Mesodermal cell (in vitro differentiated cells): ENCODE results near the gene ADARB2.

ENCODE experiments used
- H3K27ac ChIP-seq: 2 replicates; pipeline ENCODE4 v1.7.0; 2013; ENCODE audit warnings: mild to moderate bottlenecking, low read depth, low read length, moderate library complexity; ENCODE audit not compliant: severe bottlenecking
- H3K36me3 ChIP-seq: 2 replicates; pipeline ENCODE4 v1.7.1; 2013; ENCODE audit warnings: mild to moderate bottlenecking, low read length, moderate library complexity; ENCODE audit not compliant: control insufficient read depth, insufficient read depth
- H3K4me1 ChIP-seq: one replicate; pipeline ENCODE4 v1.7.1; 2013; ENCODE audit warnings: mild to moderate bottlenecking, low read length; ENCODE audit not compliant: insufficient read depth, control insufficient read depth, poor library complexity, severe bottlenecking
- H3K4me3 ChIP-seq: 2 replicates; pipeline ENCODE4 v1.7.0; 2013; ENCODE audit warnings: low read length, control low read depth, mild to moderate bottlenecking; ENCODE audit not compliant: insufficient read depth, poor library complexity, severe bottlenecking; ENCODE audit errors: extremely low read depth
- H3K9me3 ChIP-seq: 2 replicates; pipeline ENCODE4 v1.7.1; 2013; ENCODE audit warnings: mild to moderate bottlenecking, low read length, moderate library complexity; ENCODE audit not compliant: control insufficient read depth
- WGBS, 2 experiments: methylation state at CpG; one replicate each; pipeline ENCODE4 v1.1.5; 2013; ENCODE audit warnings: missing lambda C conversion rate in 2 of 2; ENCODE audit not compliant: insufficient coverage in 2 of 2; 5-methylcytosine and 5-hydroxymethylcytosine counted together

Gene ADARB2

GRCh38 chr10:1369665-1370064 is 367.7 kb downstream of the ADARB2 start:
- WGBS, 2 experiments: 68 to 70% methylated on average over 7 of the region's 7 CpGs
- Histone ChIP-seq H3K36me3 (no peaks in the 10 kb centered on the region), H3K4me3 (no peak overlapping the region), H3K27ac (no peak overlapping the region), H3K4me1 (no peaks in the 10 kb centered on the region), H3K9me3 (no peaks in the 10 kb centered on the region)

GRCh38 chr10:1369197-1369596 is 368.1 kb downstream of the ADARB2 start:
- Histone ChIP-seq H3K36me3 (no peaks in the 10 kb centered on the region), H3K4me1 (no peaks in the 10 kb centered on the region), H3K4me3 (no peak overlapping the region), H3K9me3 (no peaks in the 10 kb centered on the region), H3K27ac (no peak overlapping the region)
- WGBS, 2 experiments: 70 to 80% methylated on average over 1 to 3 of the region's 7 CpGs

GRCh38 chr10:1368842-1369171 is 368.5 kb downstream of the ADARB2 start:
- H3K4me3 ChIP-seq: no peak overlapping the region
- no peaks in the 10 kb centered on the region for H3K9me3 ChIP-seq
- no peaks in the 10 kb centered on the region for H3K36me3 ChIP-seq
- H3K4me1 ChIP-seq: no peaks in the 10 kb centered on the region
- no peak overlapping the region for H3K27ac ChIP-seq
- WGBS, 2 experiments: 9 to 23% methylated on average over 9 to 12 of the region's 14 CpGs

GRCh38 chr10:1367938-1368841 is 369.1 kb downstream of the ADARB2 start:
- H3K36me3 ChIP-seq: no peaks in the 10 kb centered on the region
- no peak overlapping the region for H3K4me3 ChIP-seq
- no peak overlapping the region for H3K27ac ChIP-seq
- WGBS, 2 experiments: 92 to 93% methylated on average over 17 to 20 of the region's 24 CpGs
- no peaks in the 10 kb centered on the region for H3K9me3 ChIP-seq
- no peaks in the 10 kb centered on the region for H3K4me1 ChIP-seq

- peaks cover 2% of the 10 kb centered on the region for H3K4me1 ChIP-seq
- 76 to 88% methylated on average over 12 to 13 of the region's 15 CpGs for WGBS, 2 experiments
- H3K27ac ChIP-seq: no peak overlapping the region
- H3K36me3 ChIP-seq: no peaks in the 10 kb centered on the region
- no peak overlapping the region for H3K4me3 ChIP-seq
- no peaks in the 10 kb centered on the region for H3K9me3 ChIP-seq
These were observed 370.4 kb downstream of the ADARB2 start for GRCh38 chr10:1366811-1367425.

- H3K9me3 ChIP-seq: no peaks in the 10 kb centered on the region
- H3K36me3 ChIP-seq: no peaks in the 10 kb centered on the region
- peaks cover 8% of the 10 kb centered on the region for H3K4me1 ChIP-seq
- WGBS, 2 experiments: 90 to 92% methylated on average over 3 to 6 of the region's 6 CpGs
- H3K4me3 ChIP-seq: no peak overlapping the region
- no peak overlapping the region for H3K27ac ChIP-seq
These were observed 371.0 kb downstream of the ADARB2 start for GRCh38 chr10:1366322-1366691.

- Histone ChIP-seq H3K27ac (no peak overlapping the region), H3K4me1 (peaks cover 11% of the 10 kb centered on the region), H3K9me3 (no peaks in the 10 kb centered on the region), H3K36me3 (no peaks in the 10 kb centered on the region), H3K4me3 (no peak overlapping the region)
- WGBS, 2 experiments: 83 to 95% methylated on average over 7 of the region's 8 CpGs
These were observed 371.6 kb downstream of the ADARB2 start for GRCh38 chr10:1365540-1366321.

- WGBS, 2 experiments: 82 to 83% methylated on average over 9 to 12 of the region's 16 CpGs
- Histone ChIP-seq H3K4me1 (peaks cover 25% of the 10 kb centered on the region), H3K4me3 (no peak overlapping the region), H3K9me3 (no peaks in the 10 kb centered on the region), H3K36me3 (no peaks in the 10 kb centered on the region), H3K27ac (no peak overlapping the region)
These were observed 373.0 kb downstream of the ADARB2 start for GRCh38 chr10:1364151-1364910.

GRCh38 chr10:1363446-1364121 is 373.7 kb downstream of the ADARB2 start:
- H3K4me3 ChIP-seq: no peak overlapping the region
- peaks cover 30% of the 10 kb centered on the region for H3K4me1 ChIP-seq
- no peaks in the 10 kb centered on the region for H3K36me3 ChIP-seq
- no peak overlapping the region for H3K27ac ChIP-seq
- 97 to 98% methylated on average over 46 to 62 of the region's 63 CpGs for WGBS, 2 experiments
- no peaks in the 10 kb centered on the region for H3K9me3 ChIP-seq
